Occipital lobe (tissue), 2 donors: ENCODE results near the gene ALX4. TPM values are rescaled to one million over a fixed set of nuclear protein-coding genes. Genes with fewer than 3 reads are reported as not detected.

Source experiments
- DNase-seq: peaks from one replicate; lab custom pipeline; 2025; lab: John Stamatoyannopoulos, UW
- total RNA-seq: library from RNA; depleted of rRNA; stranded (reverse); fragments of >200 nt; gene quantifications from one replicate; pipeline ENCODE4 v1.2.3, GENCODE V29; 2014

The ALX4 gene
- total RNA-seq, 1 donor from 2014 or later, result 1.1 TPM

GRCh38 chr11:44268614-44269080 is 41.3 kb downstream of the ALX4 start:
- no peak for DNase-seq

- DNase-seq, result no peak
These were observed 42.0 kb downstream of the ALX4 start for GRCh38 chr11:44267750-44268613.

DNA sequence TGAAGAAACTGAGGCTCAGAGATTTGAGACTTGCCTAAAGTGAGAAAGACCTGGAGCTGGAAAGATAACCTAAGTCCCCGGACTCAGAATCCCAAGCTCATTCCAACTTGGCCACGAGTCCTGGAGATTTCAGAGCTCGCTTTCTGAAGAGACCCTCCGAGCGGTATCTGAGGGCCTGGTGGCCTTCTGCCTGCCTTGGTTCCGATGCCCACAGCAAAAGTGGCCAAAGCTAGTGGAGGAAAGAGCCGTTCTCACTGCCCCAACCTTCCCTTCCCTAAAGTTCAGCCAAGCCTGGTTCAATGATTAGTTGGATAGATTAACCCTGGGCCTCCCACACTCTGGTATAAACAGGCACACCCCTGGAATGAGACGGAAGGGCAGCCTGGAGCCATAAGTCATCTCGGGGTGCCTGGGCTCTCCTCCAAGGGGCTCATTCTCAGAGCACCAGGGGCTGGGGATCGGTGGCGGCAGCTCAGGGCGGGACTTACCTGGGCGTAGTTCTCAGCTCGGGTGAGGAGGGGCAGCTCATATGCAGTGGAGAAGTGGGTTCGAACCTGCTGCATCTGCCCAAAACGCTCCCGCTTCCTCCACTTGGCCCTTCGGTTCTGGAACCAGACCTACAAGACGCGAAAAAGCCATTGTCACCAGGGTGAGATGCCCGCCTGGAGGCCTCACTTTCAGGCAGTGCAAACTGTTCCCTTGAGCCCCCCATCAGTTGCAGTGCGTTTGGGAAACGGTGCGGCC is 42.8 kb downstream of the ALX4 start:
- DNase-seq, result no peak

DNA sequence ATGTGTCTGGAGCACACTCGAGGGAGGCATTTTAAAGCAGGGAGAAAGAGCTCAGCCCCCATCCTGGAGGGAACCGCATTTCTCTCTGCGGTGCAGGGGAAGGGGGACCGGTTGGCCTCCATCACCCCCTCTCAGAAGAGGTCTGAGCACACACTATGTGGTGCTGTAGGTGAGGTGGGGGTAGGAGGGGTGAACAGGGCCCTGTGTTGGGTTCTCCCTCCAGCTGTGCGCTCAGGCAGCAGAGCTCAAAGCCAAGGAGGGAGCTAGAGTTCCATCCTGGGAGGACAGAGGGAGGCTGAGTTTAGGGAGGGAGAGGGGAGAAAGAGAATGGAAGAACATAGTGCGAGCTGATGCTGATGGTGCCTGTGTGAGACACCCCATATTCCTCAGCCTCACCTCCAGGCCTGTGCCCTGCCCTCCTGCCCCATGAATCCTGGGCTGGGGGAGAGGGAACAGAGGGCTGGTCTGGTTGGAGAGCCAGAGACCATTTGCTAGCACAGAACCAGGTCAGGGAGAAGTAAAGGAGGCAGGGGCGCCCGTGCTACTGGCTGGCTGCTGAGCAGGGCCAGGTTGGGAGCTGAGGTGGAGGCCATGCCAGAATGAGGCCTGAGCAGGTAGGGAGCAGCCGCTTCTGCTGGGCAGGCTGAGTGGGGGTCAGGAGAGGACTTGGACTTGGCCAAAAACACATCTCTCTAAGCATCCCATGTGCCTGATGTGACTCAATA is 43.7 kb downstream of the ALX4 start:
- DNase-seq, result no peak

- DNase-seq, result no peak
These were observed 45.2 kb downstream of the ALX4 start for GRCh38 chr11:44264761-44265160.

DNA sequence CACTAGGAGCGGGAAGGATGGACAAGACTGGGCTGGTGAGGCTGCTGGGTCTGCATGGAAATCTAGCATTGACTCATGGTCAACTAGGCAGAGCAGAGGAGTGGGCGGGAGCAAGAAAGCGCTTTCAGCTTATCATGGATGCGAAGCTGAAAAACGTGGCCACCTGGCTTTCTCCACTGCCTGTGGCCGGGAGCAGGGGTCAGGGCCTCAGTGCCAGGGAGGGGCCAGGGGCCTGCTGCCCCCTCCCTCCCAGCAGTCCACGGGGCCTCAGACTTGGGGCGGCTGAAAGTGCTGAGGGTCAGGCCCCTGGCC is 45.5 kb downstream of the ALX4 start:
- DNase-seq, result no peak

- no peak for DNase-seq
These were observed 46.1 kb downstream of the ALX4 start for GRCh38 chr11:44263738-44264437.

- no peak for DNase-seq
These were observed 47.9 kb downstream of the ALX4 start for GRCh38 chr11:44261800-44262591.

- no peak for DNase-seq
These were observed 49.9 kb downstream of the ALX4 start for GRCh38 chr11:44260081-44260480.

DNA sequence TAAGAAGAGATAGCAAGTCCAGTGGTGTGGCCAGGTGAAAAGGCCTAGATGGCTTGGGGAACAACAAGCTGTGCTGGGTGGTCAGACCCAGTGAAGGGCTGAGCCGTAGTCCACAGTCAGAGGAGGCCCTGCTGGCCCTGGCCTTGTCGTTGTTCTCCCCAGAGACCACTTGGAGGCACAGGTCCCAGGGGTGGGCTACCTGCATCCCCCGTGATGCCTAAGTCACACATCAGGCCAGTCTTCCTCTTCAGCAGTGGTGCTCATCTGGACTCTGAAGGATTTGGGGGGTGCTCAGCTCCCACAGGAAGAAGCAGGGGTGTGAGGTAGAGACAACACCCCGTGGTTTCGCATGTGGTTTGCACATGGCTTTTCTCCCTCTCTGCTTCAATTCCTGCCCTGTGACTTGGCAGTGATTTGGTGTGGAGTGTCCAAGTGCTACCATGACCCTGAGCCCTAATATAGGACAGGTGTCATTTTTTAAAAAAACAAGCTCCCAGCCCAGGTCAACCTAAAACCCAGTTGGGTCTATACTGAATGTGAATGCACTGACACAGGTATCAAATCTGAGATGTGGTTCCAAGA is 51.0 kb downstream of the ALX4 start:
- DNase-seq, result no peak

GRCh38 chr11:44258190-44258489 is 51.8 kb downstream of the ALX4 start:
- no peak for DNase-seq

DNA sequence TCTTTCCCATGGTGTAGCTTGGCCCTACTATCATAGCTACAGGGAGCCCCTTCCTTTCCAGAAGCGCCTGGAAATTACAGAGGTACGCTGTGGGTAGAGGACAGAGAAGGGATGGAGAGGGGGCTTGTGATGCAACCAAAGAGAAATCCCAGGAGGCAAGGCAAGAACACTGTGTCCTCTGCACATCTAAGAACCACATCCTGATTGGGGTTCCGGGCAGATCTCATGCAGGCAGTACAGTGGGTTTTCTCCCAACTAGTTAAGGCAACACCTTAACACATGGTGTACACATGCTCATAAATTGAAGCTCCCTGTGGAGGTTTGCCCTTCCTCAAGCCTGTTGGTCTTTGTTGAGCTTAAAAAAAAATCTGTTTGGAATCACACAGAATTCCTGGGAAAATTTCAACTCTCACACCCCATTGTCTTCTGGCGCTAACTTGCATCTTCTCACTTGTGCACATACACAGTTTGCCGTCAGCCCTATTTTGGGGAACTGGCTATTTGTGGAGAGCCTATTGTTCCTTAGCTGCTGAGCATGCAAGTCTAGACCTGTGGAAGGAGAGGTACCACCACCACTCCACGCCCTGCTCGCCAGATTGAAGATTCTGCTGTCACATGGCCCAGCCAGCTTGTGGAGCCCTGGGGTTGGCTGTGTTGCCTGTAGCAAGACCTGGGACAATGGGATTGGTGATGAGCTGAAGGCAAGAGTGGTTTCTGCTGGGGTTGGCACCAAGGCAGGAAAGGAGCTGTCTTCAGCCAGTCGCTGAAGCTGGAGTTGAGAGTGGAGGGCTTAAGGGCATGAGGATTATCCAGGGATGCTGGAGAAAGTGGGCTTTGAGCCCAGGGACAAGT is 52.4 kb downstream of the ALX4 start:
- no peak for DNase-seq

- DNase-seq, result no peak
These were observed 53.2 kb downstream of the ALX4 start for GRCh38 chr11:44256673-44257291.

- no peak for DNase-seq
These were observed 54.4 kb downstream of the ALX4 start for GRCh38 chr11:44255406-44256071.

- DNase-seq, result no peak
These were observed 56.8 kb downstream of the ALX4 start for GRCh38 chr11:44252999-44253602.

- DNase-seq, result no peak
These were observed 59.5 kb downstream of the ALX4 start for GRCh38 chr11:44250421-44250820.

DNA sequence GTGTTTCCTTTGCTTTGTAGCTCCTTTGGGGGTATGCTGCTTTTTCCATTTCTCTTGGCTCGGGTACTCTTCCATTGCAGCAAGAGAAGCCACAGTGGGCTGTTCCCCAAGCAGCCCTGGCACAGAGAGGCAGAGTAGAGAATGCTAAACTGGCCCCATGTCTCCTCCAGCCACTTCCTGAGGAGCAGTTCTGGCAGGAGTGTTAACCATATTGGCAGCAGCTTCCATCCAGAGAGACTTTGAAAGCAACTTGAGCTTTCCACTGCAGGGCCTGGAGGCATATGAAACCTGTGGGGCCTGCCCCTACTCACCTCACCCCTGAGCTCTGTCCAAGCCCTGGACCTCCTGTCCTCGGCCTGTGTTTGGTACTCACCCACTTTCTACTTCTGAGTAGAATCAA is 61.8 kb downstream of the ALX4 start:
- DNase-seq, result no peak

DNA sequence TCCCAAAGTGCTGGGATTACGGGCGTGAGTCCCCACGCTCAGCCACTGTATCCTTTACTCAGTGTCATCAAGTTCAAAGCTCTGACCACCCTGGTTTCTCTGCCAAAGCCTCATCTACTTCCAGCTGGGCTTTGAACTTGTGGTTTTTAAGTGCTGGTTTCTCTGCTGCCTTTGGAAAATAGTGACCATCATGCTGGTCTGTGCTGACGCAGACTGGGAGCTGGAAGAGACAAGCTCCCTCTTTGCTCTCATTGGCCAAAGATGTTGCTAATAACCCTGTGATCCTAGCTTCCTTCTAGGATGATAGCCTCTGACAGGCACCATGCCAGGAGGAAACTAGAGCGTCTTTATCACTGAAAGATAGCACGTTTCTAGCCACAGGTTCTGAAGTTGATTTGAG is 62.4 kb downstream of the ALX4 start:
- no peak for DNase-seq
